Activated CD4-positive, alpha-beta T cell treated with anti-CD3 and anti-CD28 coated beads, Interleukin-2, amount 50 U/mL, for 16 hours (primary cell): ENCODE results near the gene STN1.
"Not testable (repeated sequence)": the region's sequence is repeated elsewhere in the genome, so short reads cannot be mapped to it uniquely, and the experiment has no call there.

ENCODE experiments used
- DNase-seq: peaks from one replicate; pipeline ENCODE4 v3.0.0-alpha.2; 2020

Gene STN1

DNA sequence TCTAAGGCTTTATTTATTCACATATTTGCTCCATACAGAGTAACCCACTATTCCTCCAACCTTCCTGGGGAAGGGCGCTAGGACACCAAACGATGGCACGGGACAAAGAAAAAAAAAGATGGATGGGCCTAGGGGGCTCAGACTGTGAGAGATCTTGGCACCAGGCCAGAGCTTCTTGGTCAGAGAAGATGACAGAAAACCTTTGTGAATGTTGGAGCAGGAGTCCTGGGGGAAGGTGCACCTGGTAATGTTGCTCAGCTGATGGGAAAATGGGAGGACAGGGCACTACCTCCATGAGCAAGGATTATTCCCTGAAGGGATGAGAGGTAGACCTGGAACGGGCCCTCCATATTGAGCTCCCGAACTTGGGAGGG, 61.2 kb downstream of the STN1 start:
- DNase-seq = no peak

DNA sequence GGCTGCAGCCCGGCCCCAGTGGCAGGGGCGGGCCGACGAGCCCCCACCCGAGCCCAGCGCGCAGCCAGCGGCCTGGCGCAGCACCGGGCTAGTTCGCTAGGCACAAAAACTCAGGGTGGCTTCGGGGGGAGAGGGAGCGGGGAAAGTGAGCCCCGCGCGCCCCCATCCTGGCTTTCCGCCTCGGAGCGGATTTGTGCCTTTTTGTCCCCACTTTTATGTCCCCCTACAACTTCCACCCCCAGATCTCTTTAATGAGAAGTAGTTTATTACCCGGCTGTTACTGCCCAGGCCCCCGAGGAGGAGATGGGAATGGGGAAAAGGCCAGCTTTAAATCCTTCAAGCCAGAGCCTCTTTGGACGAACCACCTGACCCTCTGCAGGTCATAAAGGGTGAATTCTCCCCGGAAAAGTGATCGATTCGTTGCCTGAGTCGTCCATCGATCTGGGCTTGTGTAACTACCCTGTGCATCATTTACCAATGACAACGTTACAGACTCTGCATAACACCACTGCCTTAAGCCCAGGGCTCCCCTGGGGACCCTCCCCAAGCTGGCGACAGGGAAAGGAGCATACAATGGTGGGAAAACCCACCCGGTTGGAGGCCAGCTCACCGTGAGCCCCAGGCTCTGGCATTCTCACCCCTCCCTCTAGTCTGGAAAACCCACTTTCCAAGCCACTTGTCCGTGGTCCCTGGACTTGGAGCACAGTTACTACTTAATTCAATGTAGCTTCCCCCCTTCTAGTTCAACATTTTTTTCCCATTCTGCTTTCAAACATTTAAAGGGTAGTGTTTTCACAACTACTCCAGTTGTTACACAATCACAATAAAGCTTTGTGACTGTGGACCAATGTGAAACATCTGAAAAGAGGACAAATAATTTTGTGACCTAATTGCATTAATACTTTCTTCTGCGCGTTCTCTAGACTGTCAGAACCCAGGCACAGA, 61.9 kb downstream of the STN1 start:
- no peak for DNase-seq

DNA sequence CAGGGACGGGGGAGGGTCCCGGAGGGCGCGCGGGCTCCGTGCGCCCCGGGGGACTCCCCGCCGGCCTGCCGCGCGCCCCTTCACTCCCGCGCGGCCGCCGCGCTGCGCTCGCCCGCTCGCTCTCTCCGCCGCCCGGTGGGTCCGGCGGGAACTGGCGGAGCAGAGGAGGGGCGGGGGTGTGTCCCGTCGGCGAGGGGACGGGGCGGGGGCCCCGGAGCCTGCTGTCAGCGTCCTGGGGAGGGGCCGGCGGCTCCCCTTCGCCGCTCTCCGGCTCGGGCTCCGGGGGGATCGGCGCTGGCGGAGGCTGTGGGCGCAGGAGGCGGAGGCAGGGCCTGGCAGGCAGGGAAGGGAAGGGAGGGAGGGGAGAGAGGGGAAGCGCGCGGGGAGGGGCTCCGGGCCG, 62.6 kb downstream of the STN1 start, which contains the start of gene SH3PXD2A:
SH3PXD2A (minus strand) TSS at position 153 of the 400 bp plus-strand sequence. CDS start 310 bp downstream, outside the sequence.
- DNase-seq = no peak

DNA sequence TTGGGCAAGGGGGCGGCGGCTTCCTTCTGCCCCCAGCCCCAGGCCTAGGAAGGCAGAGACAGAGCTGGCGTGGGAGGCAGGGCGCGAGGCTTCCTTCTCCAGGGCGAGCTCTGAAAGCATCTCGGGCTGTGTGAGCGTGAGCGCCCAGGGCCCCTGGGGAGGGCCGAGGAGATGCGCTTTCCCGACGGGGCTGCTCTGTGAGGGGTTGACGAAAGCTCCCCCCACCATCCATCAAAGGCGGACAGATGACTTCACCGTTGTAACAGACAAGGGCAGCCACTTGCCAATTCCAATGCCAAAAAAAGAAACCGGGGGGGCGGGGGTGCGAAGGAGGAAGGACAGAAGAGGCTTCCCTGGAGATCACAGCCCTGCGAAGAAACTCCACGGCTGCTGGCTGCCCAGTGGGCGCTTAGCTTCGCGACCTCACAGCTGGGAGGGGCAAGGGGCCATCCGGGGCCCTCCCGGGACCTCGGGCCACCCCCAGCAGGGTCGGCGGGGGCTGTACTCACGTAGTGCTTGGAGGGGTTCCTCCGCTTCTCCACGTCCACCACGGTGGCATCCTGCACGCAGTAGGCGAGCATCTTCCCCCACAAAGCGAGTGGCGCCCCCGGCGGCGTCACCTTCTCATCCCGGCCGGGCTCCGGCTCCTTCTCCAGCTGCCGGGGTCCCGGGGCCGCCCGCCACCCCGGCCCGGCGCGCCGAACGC, 63.1 kb downstream of the STN1 start:
- DNase-seq = no peak

DNA sequence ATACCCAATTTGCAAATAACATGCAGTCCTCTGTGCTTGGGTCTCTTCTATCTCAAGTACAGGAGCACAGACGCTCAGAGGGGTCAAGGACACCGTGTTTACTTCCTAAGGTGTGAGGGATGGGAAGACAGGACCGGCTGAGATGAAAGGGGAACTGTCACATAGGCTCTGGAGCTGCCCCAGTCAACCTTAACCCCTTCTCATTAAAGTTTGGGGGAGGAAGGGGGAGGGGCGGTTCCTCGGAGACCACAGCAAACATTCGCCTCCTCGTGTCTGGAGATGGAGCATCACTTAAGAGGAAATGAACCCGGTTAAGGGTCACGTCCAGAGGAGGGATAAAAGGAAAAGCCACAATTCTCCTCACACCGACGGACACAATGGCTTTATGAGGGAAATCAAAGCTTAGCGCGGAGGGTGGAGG, 63.7 kb downstream of the STN1 start:
- DNase-seq = no peak

DNA sequence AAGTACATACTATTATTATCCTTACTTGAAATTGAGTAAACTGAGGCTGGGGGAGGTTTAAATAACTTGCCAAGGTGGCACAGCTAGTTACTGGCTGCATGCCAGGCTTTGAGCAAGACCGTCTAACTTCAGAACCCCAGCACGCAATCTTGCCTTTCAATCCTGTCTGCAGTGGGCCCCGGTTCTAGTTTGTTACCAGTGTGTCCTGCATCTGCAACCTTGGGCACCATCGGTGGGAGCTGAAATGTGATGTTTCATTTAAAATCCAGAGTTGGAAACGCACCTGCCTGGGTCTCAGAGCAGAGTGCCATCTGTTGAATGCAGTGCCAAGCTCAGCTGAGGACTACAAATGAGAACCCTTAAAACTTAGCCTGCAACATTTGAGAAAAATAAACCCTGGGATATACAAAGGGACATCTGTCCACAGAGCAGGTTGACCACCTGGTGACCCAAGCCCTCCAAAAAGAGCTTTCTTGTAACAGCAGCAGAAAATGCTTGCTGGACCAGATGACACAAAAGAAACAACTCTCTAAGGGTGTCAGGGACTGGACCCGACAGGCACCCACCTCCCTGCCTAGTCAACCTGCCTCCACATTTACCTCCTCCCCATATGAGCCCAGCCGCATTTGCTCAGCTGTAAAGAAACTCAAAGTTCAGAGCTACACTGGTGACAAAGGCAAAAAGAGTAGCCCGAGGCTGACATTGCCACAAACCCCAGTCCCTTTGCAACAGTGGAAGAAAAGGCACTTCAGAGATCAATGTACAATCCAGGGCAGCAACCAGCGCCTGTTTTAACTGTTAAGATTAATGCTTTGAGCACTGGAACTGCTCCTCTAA, 64.3 kb downstream of the STN1 start:
- DNase-seq = no peak

DNA sequence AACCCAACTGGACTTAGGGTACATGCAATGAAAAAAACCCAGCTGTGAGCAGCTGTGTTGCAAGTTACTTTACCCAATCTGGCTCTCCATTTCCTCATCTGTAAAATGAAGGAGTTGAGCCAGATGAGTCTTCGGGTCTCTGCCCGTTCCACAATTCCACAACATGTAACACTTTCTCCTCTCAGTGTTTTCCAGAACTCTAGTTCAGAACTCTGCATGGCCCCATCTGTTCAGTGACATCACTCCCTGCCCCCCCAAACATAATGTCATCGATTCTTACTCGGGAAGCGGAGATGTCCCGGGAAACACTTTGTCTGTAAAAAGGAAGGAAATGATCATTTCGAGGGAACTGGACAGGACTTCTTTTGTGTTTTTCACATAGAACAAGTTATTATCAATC, 65.1 kb downstream of the STN1 start:
- no peak for DNase-seq

DNA sequence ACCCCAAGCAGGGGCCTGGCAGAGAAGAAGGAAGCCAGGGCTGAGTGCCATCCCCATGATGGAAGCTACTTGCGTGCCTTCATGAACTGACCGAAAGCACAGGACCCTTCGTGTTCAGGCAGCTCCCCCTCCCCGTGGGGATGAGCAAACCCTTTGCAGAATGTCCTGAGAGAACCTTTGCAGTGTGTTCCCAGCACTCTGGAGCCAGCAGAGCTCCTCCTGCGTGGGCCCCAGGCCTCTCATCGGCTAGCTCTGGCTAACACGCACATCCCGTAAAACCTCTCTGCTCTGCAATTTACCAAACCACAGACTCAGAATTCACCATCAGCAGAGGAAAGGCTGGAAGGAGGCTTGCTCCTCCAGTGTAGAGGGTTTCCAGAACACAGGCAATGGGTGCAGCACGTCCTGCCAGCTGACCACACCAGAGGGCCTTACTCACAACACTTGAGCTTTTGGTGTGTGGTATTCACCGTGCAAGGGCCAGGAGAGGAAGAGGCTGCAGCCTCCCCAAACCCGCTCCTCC, 65.7 kb downstream of the STN1 start:
- no peak for DNase-seq

DNA sequence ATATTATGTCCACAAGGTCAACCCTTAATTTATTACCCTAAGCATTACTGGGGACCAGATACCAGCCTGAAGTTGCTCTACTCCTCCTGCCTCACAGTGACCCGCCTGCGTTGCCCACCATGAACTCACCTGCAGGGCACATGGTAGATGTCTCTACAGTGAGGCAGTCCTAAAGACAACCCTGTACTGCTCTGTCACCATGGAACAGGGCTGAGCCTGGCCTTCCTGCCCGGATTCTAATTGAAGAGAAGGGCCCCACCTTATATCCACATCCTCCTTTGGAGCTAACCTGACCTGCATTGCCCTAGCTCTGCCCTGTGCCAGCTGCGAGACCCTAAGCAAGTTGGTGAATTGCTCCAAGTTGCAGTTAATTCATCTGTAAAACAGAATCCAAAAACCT, 66.7 kb downstream of the STN1 start:
- DNase-seq = no peak

DNA sequence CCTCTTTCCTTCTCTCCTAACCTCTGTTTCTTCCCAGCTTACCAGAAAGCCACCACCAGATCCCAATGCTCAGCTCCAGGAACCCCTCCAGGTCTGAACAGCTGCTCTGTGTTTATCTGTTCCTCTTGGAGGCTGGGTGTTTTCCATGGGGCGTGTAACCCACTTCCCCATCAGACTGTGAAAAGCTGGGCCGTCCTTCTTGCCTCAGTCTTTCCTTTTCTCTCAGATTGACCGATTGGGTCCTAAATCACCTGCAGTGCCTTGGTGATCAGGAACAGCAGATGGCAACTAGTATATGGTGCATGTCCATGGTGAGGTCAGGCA, 67.5 kb downstream of the STN1 start:
- DNase-seq = no peak

DNA sequence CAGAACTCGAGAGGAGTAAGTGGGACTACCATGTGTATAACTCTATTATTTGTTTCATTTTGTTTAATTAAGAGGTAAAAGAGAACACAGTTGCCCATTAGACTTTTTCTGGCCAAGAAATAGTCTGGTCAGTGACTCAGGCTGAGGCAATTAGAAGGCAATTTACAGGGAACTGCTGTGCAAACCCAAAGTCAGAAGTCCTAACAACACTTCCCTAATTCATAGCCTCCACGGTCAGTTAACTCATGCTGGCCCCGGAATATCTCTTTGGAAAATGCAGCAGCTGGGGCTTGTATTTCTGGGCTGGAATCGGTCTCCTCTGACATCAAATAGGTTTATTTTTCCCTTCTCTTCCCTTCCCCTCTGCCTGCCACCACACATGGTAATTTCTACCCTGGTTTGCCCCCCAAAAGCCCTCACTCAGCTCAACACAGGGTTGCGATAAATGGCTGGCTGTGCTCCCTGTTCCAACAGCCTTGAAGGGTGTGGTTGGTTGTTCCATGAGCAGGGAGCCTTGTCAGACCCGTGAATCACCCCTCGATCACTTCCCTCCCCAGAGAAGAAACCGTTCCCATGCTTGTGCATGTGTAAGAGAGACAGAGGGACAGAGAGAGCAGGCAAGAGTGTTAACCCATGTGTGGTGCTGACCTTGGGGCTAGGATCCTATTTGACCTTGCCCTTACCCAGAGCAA, 68.0 kb downstream of the STN1 start:
- DNase-seq = no peak

DNA sequence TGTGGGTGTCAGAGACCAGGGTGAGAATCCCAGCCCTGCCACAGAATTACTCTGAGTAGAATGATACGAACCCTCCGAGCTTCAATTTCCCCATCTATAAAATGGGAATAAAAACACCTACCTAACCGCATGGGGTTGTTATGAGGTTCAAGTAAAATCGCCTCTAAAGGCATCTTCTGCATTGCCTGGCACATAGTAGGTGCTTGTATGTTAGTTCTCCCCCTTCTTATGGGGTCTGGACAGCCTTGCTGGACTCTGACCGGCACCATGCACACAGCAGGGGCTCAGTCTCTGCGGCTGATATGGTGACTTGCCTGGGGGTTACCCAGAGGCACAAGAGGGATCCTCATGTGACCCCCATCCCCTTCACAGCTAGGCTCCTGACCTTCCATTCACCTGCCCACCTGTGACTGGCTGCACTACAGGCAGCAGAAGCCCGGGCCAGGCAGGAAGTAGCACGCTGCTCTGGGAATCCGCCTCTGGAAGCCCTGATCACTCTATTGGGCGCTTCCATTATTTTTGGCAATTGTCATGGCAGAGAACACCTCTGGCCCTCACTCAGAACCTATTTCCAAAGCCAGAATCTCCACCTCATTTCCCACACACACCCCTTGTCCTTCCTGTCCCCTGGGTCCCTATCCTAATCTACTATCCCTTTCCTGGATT, 68.6 kb downstream of the STN1 start:
- no peak for DNase-seq

DNA sequence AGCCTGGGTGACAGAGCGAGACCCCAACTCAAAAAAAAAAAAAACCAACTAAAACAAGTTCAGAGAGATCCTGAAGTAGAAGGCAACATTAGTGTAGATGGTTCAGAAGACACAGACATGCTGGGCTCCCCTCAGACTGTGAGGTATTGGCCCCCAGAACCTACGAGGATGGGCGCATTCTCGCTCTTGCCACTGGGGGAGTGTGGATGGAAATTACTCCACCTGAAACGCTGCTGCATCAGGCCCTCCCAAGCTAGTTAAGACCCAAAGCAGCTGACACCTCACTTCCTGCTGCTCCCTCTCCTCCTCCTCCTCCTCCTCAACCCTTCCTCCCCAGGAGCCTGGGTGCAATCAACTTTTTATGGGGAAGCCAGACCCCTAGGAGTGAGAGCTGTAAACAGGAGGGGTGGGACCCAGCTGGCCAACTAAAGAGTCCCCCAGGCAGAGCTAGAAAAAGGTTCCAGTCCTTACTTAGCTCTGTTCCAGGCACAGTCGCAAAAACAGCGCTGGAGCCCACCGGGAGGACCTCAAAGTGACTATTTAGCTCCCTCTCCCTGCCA, 70.0 kb downstream of the STN1 start:
- DNase-seq = no peak

DNA sequence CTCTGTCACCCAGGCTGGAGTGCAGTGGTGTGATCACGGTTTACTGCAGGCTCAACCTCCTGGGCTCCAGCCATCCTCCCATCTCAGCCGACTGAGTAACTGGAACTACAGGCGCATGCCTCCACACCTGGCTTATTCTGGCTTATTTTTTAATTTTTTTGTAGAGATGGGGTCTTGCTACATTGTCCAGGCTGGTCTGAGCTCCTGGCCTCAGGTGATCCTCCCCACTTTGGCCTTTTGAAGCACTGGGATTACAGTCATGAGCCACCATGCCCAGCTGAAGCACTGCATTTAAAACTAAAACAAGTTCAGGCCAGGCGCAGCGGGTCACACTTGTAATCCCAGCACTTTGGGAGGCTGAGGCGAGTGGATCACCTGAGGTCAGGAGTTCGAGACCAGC, 70.6 kb downstream of the STN1 start:
- DNase-seq = no peak

DNA sequence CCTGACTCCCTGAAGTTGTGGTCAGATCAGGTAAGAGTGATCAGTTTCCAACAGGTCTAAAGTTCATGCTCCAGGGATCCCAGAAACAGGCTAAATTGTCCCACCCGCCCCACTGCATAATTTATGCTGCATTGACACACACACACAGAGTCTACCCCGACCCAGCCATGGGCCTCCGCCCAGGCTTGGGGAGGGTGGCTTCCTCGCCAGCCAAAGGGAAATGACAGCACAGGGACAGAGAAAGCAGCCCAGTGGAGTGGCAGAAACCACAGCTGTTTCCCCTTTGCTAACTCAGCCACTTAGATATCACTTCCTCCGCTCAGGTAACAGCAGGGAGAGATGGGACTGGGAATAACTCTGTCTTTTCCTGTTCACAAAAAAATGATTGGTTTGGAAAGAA, 72.0 kb downstream of the STN1 start:
- DNase-seq = peak; percentile 26

DNA sequence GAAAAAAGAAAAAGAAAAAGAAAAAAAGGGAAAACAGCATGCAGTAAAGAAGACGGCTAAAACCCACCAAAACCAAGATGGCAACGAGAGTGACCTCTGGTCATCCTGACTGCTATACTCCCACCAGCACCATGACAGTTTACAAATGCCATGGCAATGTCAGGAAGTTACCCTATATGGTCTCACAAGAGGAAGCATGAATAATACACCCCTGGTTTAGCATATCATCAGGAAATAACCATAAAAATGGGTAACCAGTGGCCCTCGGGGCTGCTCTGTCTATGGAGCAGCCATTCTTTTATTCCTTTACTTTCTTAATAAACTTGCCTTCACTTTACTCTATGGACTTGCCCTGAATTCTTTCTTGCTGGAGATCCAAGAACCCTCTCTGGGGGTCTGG, 72.6 kb downstream of the STN1 start:
- not testable (repeated sequence) for DNase-seq

DNA sequence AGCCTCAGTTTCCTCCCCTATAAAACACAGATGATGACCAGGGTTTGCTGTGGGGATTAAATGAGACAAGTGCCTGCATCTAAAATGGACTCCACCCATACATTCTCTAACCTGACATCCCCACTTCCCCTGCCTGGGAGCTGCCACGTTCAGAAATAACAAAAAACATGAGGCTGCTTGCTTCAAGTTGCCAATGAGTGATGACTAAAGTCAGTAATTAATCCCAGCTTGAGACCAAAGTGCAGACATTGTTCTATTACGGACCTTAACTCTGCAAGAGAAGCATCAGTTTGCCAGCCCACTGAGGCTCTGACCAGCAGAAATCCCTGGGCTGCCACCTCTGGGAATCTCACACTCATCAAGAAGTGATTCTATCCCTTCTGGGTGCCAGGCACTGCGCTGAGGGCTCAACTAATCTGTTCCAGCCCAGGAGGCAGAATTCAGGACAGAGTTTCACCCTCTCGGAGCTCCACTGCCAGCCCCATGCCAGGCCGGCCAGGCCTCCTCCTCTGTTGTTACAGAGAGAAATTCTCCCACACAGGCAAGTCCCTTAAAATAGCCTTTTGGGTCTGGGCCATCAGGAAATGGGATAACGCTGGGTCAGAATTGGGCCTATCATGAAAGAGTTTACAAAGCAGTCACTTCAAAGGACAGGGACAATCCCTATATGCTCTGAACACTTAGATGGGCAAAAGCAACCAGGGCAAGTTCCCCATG, 74.0 kb downstream of the STN1 start:
- DNase-seq = no peak

DNA sequence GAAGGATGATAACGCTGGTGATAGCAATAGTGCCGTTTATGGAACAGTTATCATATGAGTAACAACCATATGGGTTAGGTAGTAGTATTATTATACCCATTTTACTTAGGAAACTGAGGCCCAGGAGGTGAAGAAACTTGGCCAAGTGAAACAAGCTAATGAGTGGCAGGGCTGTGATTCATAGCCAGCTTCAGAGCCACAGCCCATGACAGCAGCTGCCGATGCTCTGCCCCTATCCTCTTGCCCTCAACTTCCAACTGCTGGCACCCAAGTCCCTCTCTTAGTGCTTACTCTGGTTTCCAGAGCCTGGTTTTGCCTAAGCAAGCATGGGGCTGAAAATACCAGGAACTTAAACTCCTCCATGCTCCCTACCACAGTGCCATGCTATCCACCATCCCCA, 74.9 kb downstream of the STN1 start:
- DNase-seq = peak; percentile 18

DNA sequence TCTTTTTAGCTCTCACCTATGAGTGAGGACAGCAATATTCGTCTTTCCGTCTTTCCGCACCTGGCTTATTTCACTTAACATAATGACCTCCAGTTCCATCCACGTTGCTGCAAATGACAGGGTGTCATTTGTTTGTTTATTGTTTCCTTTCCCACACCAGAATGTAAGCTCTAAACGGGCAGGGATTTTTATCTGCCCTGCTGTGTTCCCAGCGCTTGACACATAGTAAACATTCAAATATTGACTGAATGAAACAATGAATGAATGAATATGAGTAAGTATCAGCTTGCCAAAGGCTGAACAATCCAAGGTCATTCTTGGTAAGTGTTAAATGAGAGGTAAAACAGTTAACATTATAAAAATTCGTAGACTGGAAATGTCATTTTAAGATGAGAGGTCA, 75.4 kb downstream of the STN1 start:
- no peak for DNase-seq

DNA sequence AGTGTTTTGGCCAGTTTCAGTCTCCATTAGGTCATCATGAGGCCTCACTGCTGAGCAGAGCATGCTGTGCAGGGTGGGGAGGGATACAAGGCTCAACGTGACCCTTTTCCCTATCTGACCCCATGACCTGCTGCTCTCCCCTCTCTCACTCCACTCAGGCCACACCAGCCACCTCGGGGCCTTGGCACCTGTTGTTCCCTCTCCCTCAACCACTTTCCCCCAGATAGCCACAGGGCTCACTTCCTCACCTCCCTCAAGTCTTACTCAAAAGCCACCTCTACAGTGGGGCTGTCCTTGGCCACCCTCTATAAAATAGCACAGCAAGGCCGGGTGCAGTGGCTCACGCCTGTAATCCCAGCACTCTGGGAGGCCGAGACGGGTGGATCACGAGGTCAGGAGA, 76.5 kb downstream of the STN1 start:
- no peak for DNase-seq

DNA sequence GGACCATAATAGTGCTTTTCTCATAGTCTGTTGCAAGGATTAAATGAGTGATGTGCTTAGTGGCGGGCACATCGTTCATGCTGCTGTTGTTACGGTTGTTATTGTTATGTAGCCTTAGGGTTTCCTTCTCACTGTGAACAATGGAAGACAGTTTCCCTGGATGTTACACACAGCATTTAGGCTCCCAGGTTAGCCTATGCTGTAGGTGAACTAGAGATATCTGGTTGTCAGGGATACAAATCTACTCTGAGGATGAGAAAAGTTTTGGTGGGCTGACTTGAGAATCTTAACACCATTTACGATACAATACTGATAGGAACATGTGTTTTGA, 77.3 kb downstream of the STN1 start:
- DNase-seq = no peak
